DOHH2 (cell line): ENCODE measurements around the gene IL1RAPL1.

Experiments used
- H3F3A ChIP-seq: fragments of 200-600 bp; sonication (generic), shearing (Covaris generic); 2 replicates; pipeline ENCODE4 v1.6.0; 2016; ENCODE audit warnings: antibody characterized with exemption, mild to moderate bottlenecking; ENCODE audit not compliant: control insufficient read depth, insufficient read depth
- H3K27ac ChIP-seq: fragments of 200-600 bp; sonication (generic); 2 replicates; pipeline ENCODE4 v1.5.1; 2014; ENCODE audit warnings: low read depth, mild to moderate bottlenecking, low read length, moderate library complexity
- H3K27me3 ChIP-seq: fragments of 200-600 bp; sonication (generic); 2 replicates; pipeline ENCODE4 v1.6.1; 2014; ENCODE audit warnings: mild to moderate bottlenecking, low read length, mixed read lengths; ENCODE audit not compliant: control insufficient read depth
- H3K36me3 ChIP-seq: fragments of 200-600 bp; sonication (generic); 2 replicates; pipeline ENCODE4 v1.6.1; 2014; ENCODE audit warnings: mild to moderate bottlenecking, low read length, moderate library complexity, mixed read lengths; ENCODE audit not compliant: control insufficient read depth
- H3K4me1 ChIP-seq: fragments of 200-600 bp; sonication (generic); 2 replicates; pipeline ENCODE4 v1.6.1; 2014; ENCODE audit warnings: mild to moderate bottlenecking, low read length, mixed read lengths; ENCODE audit not compliant: control insufficient read depth
- H3K4me2 ChIP-seq: fragments of 200-600 bp; sonication (generic); 2 replicates; pipeline ENCODE4 v1.6.0; 2014; ENCODE audit warnings: mild to moderate bottlenecking, low read length, moderate library complexity
- H3K4me3 ChIP-seq: fragments of 200-600 bp; sonication (generic); 2 replicates; pipeline ENCODE4 v1.5.1; 2014; ENCODE audit warnings: mild to moderate bottlenecking, low read length, mixed read lengths
- H3K79me2 ChIP-seq: fragments of 200-600 bp; sonication (generic); 2 replicates; pipeline ENCODE4 v1.6.1; 2014; ENCODE audit warnings: mild to moderate bottlenecking, low read length, mixed read lengths; ENCODE audit not compliant: control insufficient read depth
- H3K9me2 ChIP-seq: fragments of 200-600 bp; sonication (generic); replicated peaks from 2 replicates; pipeline ENCODE4 v1.6.1; 2014; ENCODE audit warnings: mild to moderate bottlenecking, low read length, mixed read lengths; ENCODE audit not compliant: control insufficient read depth
- H3K9me3 ChIP-seq: fragments of 200-600 bp; sonication (generic); 2 replicates; pipeline ENCODE4 v1.6.1; 2014; ENCODE audit warnings: antibody characterized with exemption, low read length, mixed read lengths; ENCODE audit not compliant: control insufficient read depth, insufficient read depth
- H4K20me1 ChIP-seq: fragments of 200-600 bp; sonication (generic); 2 replicates; pipeline ENCODE4 v1.6.0; 2014; ENCODE audit warnings: low read depth, mild to moderate bottlenecking, antibody characterized with exemption, low read length, moderate library complexity; ENCODE audit not compliant: control insufficient read depth, insufficient read depth
- EZH2phosphoT487 ChIP-seq: fragments of 200-600 bp; sonication (generic); IDR thresholded peaks from 2 replicates; pipeline ENCODE4 v1.6.1; 2017; ENCODE audit warnings: borderline replicate concordance, mild to moderate bottlenecking, antibody characterized with exemption, low read length, moderate library complexity, mixed read lengths
- TF ChIP-seq, protein P1 (sequence below): fragments of 200-600 bp; sonication (generic); IDR thresholded peaks from one replicate; pipeline ENCODE4 v1.5.1; 2014; ENCODE audit warnings: antibody characterized with exemption, mild to moderate bottlenecking, low read depth, low read length; ENCODE audit not compliant: poor library complexity, severe bottlenecking

Gene IL1RAPL1

DNA sequence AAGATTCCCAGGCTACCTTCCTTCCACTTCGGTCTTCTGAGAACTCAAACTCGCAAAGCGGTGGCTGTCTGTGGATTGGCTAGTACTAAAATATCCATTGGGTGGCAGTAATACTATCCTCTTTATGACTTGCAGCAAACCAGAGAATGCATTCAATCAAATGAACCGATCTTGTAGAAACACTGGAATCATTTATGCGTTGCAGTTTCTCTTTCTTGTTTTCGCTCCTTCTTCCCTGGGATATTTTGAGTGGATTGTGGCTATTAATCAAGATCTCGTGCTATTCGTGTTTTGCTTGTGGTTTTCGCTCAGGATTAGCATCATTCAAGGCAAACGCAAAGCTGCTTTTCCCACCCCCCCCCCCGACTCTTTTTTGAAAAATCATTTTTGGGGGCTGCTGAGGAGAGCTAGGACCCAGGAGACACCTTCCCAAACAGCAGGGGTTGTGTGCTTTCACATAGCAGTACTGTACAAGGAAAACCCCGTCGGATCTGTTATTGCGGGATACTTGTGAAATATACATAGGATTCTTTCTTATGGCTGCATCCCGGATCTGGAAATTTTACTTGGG lies at the start of gene IL1RAPL1:
IL1RAPL1 (plus strand) TSS at position 466 of the 571 bp plus-strand sequence.
- H3K4me3 ChIP-seq, result no peak within 1 kb of the TSS
- no peak within 1 kb of the TSS for H3K4me2 ChIP-seq

DNA sequence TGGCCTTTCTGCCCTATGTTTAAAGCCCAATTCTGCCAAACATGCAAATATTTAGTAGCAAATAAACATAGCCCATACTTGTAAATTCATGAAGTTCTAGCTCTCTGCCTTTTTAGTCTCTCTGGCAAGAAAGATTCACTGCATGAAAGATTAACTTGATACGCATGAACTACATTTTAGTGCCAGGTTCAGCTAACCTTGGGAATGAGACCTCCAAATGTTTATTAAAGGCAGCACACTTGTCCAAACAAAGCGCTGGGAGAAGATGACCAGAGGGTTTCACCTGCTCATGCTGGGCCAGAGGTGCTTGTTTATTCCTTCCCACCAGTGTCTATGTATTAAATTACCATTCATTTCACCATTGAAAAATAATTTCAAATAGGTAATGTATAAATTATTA lies 44.5 kb upstream of the IL1RAPL1 start:
- no peaks in the 10 kb centered on the region for H3K4me1 ChIP-seq
- no peaks in the 10 kb centered on the region for H3K79me2 ChIP-seq
- no peaks in the 10 kb centered on the region for H3K9me3 ChIP-seq
- no peak overlapping the region for H3K27ac ChIP-seq
- no peaks in the 10 kb centered on the region for H3F3A ChIP-seq
- no peak overlapping the region for H3K4me3 ChIP-seq
- H3K9me2 ChIP-seq, result no peaks in the 10 kb centered on the region
- TF ChIP-seq EZH2phosphoT487, result no peak
- TF ChIP-seq, protein P1, sequence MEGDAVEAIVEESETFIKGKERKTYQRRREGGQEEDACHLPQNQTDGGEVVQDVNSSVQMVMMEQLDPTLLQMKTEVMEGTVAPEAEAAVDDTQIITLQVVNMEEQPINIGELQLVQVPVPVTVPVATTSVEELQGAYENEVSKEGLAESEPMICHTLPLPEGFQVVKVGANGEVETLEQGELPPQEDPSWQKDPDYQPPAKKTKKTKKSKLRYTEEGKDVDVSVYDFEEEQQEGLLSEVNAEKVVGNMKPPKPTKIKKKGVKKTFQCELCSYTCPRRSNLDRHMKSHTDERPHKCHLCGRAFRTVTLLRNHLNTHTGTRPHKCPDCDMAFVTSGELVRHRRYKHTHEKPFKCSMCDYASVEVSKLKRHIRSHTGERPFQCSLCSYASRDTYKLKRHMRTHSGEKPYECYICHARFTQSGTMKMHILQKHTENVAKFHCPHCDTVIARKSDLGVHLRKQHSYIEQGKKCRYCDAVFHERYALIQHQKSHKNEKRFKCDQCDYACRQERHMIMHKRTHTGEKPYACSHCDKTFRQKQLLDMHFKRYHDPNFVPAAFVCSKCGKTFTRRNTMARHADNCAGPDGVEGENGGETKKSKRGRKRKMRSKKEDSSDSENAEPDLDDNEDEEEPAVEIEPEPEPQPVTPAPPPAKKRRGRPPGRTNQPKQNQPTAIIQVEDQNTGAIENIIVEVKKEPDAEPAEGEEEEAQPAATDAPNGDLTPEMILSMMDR, result no peak
- H3K27me3 ChIP-seq, result no peaks in the 10 kb centered on the region
- no peaks in the 10 kb centered on the region for H4K20me1 ChIP-seq
- H3K36me3 ChIP-seq, result no peaks in the 10 kb centered on the region
- no peak overlapping the region for H3K4me2 ChIP-seq

More for the DNA sequence above, at the start of gene IL1RAPL1:
- Histone ChIP-seq H3K27me3 (no peaks in the 10 kb centered on the region), H3K9me2 (no peaks in the 10 kb centered on the region), H4K20me1 (no peaks in the 10 kb centered on the region), H3K4me1 (no peaks in the 10 kb centered on the region), H3K36me3 (no peaks in the 10 kb centered on the region), H3K27ac (no peak within 1 kb of the TSS), H3K9me3 (no peaks in the 10 kb centered on the region), H3F3A (no peaks in the 10 kb centered on the region), H3K79me2 (no peaks in the 10 kb centered on the region)
- TF ChIP-seq EZH2phosphoT487, result no peak
- TF ChIP-seq, protein P1, result no peak

DNA sequence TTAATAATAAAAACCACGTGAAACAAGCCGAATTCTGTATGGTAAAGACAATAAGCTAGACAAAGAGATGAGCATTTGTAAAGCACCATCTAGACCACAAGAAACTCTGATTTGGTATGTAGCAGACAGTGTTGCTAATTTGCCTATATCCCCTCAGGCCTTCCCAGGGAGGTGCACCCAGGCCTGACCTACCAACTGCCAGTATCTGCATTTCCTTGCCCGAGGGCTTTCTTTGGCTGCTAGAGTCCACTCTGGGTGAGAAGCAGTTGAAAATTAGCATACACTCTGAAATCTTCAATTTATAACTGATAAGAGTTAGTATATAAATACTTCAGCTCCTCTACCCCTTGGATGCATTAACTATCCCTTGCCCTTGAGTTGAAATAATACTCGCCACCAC lies 37.4 kb upstream of the IL1RAPL1 start:
- no peaks in the 10 kb centered on the region for H3K36me3 ChIP-seq
- no peaks in the 10 kb centered on the region for H3K4me1 ChIP-seq
- TF ChIP-seq, protein P1, result no peak
- TF ChIP-seq EZH2phosphoT487, result no peak
- no peak overlapping the region for H3K4me2 ChIP-seq
- no peaks in the 10 kb centered on the region for H3K9me2 ChIP-seq
- H3K4me3 ChIP-seq, result no peak overlapping the region
- no peaks in the 10 kb centered on the region for H3K79me2 ChIP-seq
- no peak overlapping the region for H3K27ac ChIP-seq
- no peaks in the 10 kb centered on the region for H3F3A ChIP-seq
- no peaks in the 10 kb centered on the region for H4K20me1 ChIP-seq
- H3K9me3 ChIP-seq, result no peaks in the 10 kb centered on the region
- no peaks in the 10 kb centered on the region for H3K27me3 ChIP-seq
